ENCODE data around the gene HHLA2. TPM values are rescaled to one million over a fixed set of nuclear protein-coding genes. Genes with fewer than 3 reads are reported as not detected.

The HHLA2 gene
- total RNA-seq, 2 donors from 2014 or later = not detected

GRCh38 chr3:108404368-108404767 lies 108.0 kb downstream of the HHLA2 start:
- Mint-ChIP-seq H3K4me3 (no peak overlapping the region), H3K27ac (no peak overlapping the region), H3K36me3 (ENCODE audit: low read depth) (no peaks in the 10 kb centered on the region), H3K27me3 (ENCODE audit: insufficient read depth) (peaks cover 56% of the 10 kb centered on the region), H3K9me3 (no peaks in the 10 kb centered on the region), H3K4me1 (peaks cover 8% of the 10 kb centered on the region)
- WGBS, 2 experiments (ENCODE audit: insufficient coverage in 1 of 2, insufficient read length in 1 of 2) = 20 to 85% methylated on average over 1 to 2 of the region's 2 CpGs
- H3K4me1 ChIP-seq (ENCODE audit: control insufficient read depth, insufficient read depth, low read length) = no peaks in the 10 kb centered on the region
- DNase-seq = no peak
- H3K9ac ChIP-seq (ENCODE audit: extremely low read depth, low read length, poor library complexity, severe bottlenecking) = no peak overlapping the region
- no peaks in the 10 kb centered on the region for H3K36me3 ChIP-seq (ENCODE audit: control insufficient read depth, insufficient read depth, low read length)
- no peak for TF ChIP-seq CTCF (conservative IDR thresholded peaks at IDR 0.05)
- H3K9me3 ChIP-seq (ENCODE audit: control insufficient read depth, low read length) = peaks cover 7% of the 10 kb centered on the region
- no peak overlapping the region for H3K4me3 ChIP-seq (ENCODE audit: low read length)
- H3K27me3 ChIP-seq (ENCODE audit: control insufficient read depth, insufficient read depth, low read length, poor library complexity, severe bottlenecking) = peaks cover 83% of the 10 kb centered on the region
- no peak overlapping the region for H3K27ac ChIP-seq (ENCODE audit: low read depth, low read length)

DNA sequence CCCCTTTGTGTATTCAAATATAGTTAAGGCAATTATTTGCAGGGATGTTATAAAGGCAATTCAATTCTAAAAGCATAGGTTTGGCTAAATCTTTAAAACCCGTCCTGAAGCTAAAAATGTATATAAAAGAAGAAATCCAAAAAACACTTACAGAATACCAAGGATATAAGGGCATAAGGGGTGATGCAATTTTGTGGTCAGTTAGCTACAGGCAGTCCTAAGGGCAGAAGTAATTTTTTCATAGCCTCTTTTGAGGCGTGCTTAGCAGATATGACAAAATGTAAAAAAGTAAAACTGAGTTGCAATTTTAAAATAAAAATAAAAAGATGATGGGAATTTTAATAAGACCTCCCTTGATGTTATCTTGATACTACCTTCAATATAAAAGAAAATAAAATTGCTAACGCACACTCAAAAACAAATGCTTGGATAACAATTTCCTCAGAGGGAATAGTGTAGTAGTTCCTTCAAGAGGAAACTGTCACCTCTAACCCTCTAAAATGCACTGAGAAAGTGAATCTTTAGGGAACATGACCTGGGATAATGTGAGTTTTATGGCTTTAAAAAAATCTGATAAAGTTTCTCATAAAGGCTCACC lies 109.8 kb downstream of the HHLA2 start:
- no peak overlapping the region for H3K4me3 ChIP-seq (ENCODE audit: low read length)
- Mint-ChIP-seq H3K4me3 (no peak overlapping the region), H3K27ac (no peak overlapping the region), H3K9me3 (no peaks in the 10 kb centered on the region), H3K36me3 (ENCODE audit: low read depth) (no peaks in the 10 kb centered on the region), H3K27me3 (ENCODE audit: insufficient read depth) (peaks cover 39% of the 10 kb centered on the region), H3K4me1 (peaks cover 8% of the 10 kb centered on the region)
- 86% methylated on average over 3 of the region's 3 CpGs; no CpG with 5 or more reads in 1 of the 2 experiments for WGBS, 2 experiments (ENCODE audit: insufficient coverage in 1 of 2, insufficient read length in 1 of 2)
- no peak overlapping the region for H3K9ac ChIP-seq (ENCODE audit: extremely low read depth, low read length, poor library complexity, severe bottlenecking)
- H3K4me1 ChIP-seq (ENCODE audit: control insufficient read depth, insufficient read depth, low read length) = no peaks in the 10 kb centered on the region
- no peak for DNase-seq
- no peaks in the 10 kb centered on the region for H3K36me3 ChIP-seq (ENCODE audit: control insufficient read depth, insufficient read depth, low read length)
- H3K9me3 ChIP-seq (ENCODE audit: control insufficient read depth, low read length) = no peaks in the 10 kb centered on the region
- no peak overlapping the region for H3K27ac ChIP-seq (ENCODE audit: low read depth, low read length)
- no peak for TF ChIP-seq CTCF (conservative IDR thresholded peaks at IDR 0.05)
- H3K27me3 ChIP-seq (ENCODE audit: control insufficient read depth, insufficient read depth, low read length, poor library complexity, severe bottlenecking) = peaks cover 74% of the 10 kb centered on the region

DNA sequence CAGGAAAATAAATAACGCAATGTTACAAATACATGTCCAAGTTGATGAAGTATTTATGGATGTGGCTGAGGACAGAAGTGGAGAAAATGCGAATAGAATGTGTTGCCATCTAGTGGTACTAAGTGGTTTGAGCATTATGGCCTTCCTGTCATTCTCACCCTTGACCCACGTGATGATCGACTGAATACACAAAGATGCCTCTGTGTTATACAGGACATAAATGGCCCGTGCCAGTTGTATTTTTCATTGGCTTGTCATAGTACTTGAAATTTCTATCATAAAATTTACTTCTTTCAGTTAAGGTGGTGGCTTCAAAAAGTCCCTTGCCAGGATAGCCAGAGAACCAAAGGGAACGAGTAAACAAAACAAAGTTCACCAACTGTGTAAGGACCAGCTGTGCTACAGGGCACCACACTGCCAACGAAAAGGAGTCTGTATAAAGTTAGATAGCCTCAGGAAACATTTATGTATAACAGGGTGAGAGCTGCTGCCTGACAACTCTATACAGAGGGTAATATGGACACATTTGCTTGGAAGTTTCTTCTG lies 110.4 kb downstream of the HHLA2 start:
- Histone ChIP-seq H3K9ac (ENCODE audit: extremely low read depth, low read length, poor library complexity, severe bottlenecking) (no peak overlapping the region), H3K27ac (ENCODE audit: low read depth, low read length) (no peak overlapping the region), H3K4me1 (ENCODE audit: control insufficient read depth, insufficient read depth, low read length) (no peaks in the 10 kb centered on the region), H3K27me3 (ENCODE audit: control insufficient read depth, insufficient read depth, low read length, poor library complexity, severe bottlenecking) (peaks cover 74% of the 10 kb centered on the region), H3K9me3 (ENCODE audit: control insufficient read depth, low read length) (no peaks in the 10 kb centered on the region), H3K4me3 (ENCODE audit: low read length) (no peak overlapping the region), H3K36me3 (ENCODE audit: control insufficient read depth, insufficient read depth, low read length) (no peaks in the 10 kb centered on the region)
- 64 to 71% methylated on average over 5 to 7 of the region's 7 CpGs for WGBS, 2 experiments (ENCODE audit: insufficient coverage in 1 of 2, insufficient read length in 1 of 2)
- peak; percentile 74 for TF ChIP-seq CTCF (conservative IDR thresholded peaks at IDR 0.05)
- no peak for DNase-seq
- no peak overlapping the region for H3K4me3 Mint-ChIP-seq
- no peaks in the 10 kb centered on the region for H3K9me3 Mint-ChIP-seq
- H3K27ac Mint-ChIP-seq = no peak overlapping the region
- no peaks in the 10 kb centered on the region for H3K36me3 Mint-ChIP-seq (ENCODE audit: low read depth)
- peaks cover 34% of the 10 kb centered on the region for H3K27me3 Mint-ChIP-seq (ENCODE audit: insufficient read depth)
- peaks cover 8% of the 10 kb centered on the region for H3K4me1 Mint-ChIP-seq
